Activated naive CD8-positive, alpha-beta T cell treated with anti-CD3 and anti-CD28 coated beads for 36 hours (primary cell): Measurements from ENCODE around the gene TMEM86A. TPM values are rescaled to one million over a fixed set of nuclear protein-coding genes. Genes with fewer than 3 reads are reported as not detected.

Source experiments
- DNase-seq: peaks from one replicate; pipeline ENCODE4 v3.0.0; 2021
- H3K27ac Mint-ChIP-seq: one replicate; pipeline ENCODE4 v1.8.0; 2022; ENCODE audit warnings: mild to moderate bottlenecking, moderate library complexity, mixed read lengths
- H3K27me3 Mint-ChIP-seq: one replicate; pipeline ENCODE4 v1.8.0; 2022; ENCODE audit warnings: mild to moderate bottlenecking, mixed read lengths
- H3K36me3 Mint-ChIP-seq: one replicate; pipeline ENCODE4 v1.8.0; 2021; ENCODE audit warnings: mild to moderate bottlenecking, mixed read lengths
- H3K4me1 Mint-ChIP-seq: one replicate; pipeline ENCODE4 v1.8.0; 2021; ENCODE audit warnings: mixed read lengths
- H3K4me3 Mint-ChIP-seq: one replicate; pipeline ENCODE4 v1.8.0; 2022; ENCODE audit warnings: mild to moderate bottlenecking, moderate library complexity, mixed read lengths
- H3K9me3 Mint-ChIP-seq: one replicate; pipeline ENCODE4 v1.8.0; 2022; ENCODE audit warnings: mixed read lengths
- total RNA-seq, 2 experiments: library from RNA; stranded (reverse); gene quantifications; one replicate each; pipeline ENCODE4 v1.2.3, GENCODE V29; 2021

TMEM86A gene
- total RNA-seq, 2 experiments from 2014 or later, result 0.25 to 0.52 TPM

DNA sequence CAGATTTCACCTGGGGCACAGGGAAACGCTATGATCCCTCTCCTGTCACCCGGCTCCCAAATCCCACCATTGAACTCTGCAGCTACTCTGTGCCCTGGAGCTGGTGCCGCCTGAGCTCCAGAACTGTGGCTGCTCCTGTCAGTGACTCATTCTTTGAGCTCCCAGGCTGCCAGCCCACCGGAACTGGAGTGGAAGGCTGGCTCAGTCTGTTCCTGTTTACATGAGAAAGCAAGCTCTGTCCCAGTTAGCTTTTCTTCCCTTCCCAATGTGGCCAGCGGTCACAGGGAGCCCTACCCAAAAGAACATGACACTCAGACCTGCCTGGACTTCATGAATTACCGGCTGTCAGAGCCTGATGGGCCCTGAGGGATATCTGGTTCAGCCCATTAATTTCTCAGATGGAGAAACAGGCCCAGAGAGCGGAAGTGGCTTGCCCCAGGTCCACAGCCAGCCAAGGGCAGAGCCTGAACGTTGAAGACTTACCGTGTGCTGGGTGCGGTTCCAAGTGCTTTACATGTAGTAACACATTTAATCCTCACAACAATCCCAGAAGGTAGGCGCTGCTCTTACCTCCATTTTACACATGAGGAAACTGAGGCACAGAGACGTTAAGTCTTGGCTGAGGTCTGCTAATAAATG, 51.2 kb downstream of the TMEM86A start:
- Mint-ChIP-seq H3K36me3 (no peaks in the 10 kb centered on the region), H3K4me1 (no peaks in the 10 kb centered on the region), H3K27ac (no peak overlapping the region), H3K4me3 (no peak overlapping the region), H3K9me3 (no peaks in the 10 kb centered on the region), H3K27me3 (peaks cover 11% of the 10 kb centered on the region)
- no peak for DNase-seq

- DNase-seq, result no peak
- Mint-ChIP-seq H3K4me1 (no peaks in the 10 kb centered on the region), H3K27me3 (peaks cover 11% of the 10 kb centered on the region), H3K9me3 (no peaks in the 10 kb centered on the region), H3K4me3 (no peak overlapping the region), H3K27ac (no peak overlapping the region), H3K36me3 (no peaks in the 10 kb centered on the region)
Observed at GRCh38 chr11:18750944-18751343, 52.4 kb downstream of the TMEM86A start.

DNA sequence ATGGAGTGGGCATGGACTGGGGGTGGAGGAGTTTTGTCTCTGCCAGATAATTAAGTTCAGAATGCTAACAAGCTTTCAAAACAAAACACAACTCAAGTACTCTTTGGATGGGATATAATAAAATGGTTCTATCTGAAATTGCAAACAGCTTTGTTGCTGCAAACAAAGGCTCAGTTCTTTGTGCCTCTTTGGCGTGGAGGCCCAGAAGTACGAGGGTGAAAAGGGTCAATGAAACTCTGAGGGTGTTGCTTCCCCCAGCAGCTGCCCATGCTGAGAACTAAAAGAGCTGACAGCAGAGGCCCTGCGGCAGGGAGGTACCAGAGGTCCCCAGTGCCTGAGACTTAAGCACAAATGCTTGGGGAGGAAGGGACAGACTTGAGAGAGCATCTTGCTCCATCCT, 53.9 kb downstream of the TMEM86A start:
- Mint-ChIP-seq H3K4me1 (no peaks in the 10 kb centered on the region), H3K27me3 (peaks cover 11% of the 10 kb centered on the region), H3K4me3 (no peak overlapping the region), H3K27ac (no peak overlapping the region), H3K9me3 (no peaks in the 10 kb centered on the region), H3K36me3 (no peaks in the 10 kb centered on the region)
- DNase-seq, result no peak

GRCh38 chr11:18754308-18754707, 55.7 kb downstream of the TMEM86A start:
- H3K4me1 Mint-ChIP-seq, result no peaks in the 10 kb centered on the region
- H3K36me3 Mint-ChIP-seq, result no peaks in the 10 kb centered on the region
- no peaks in the 10 kb centered on the region for H3K9me3 Mint-ChIP-seq
- no peak overlapping the region for H3K27ac Mint-ChIP-seq
- H3K4me3 Mint-ChIP-seq, result no peak overlapping the region
- DNase-seq, result peak; percentile 19
- H3K27me3 Mint-ChIP-seq, result peaks cover 11% of the 10 kb centered on the region

Other genes with a start within 250 kb of the TMEM86A start
- not detected for gene LDHAL6A, start 242.9 kb upstream of the TMEM86A start, total RNA-seq
- 10 to 100 TPM; 38.5 to 46.4 TPM for gene TSG101, start 171.8 kb upstream of the TMEM86A start, total RNA-seq
- 10 to 100 TPM; 15.4 to 15.7 TPM for gene UEVLD, start 110.0 kb upstream of the TMEM86A start, total RNA-seq
- gene MISFA, start 99.0 kb upstream of the TMEM86A start, total RNA-seq, result 1 to 10 TPM in 1 of 2 experiments, under 1 TPM in 1; 0.54 to 1.4 TPM
- 10 to 100 TPM; 23.3 to 23.4 TPM for gene SPTY2D1, start 64.4 kb upstream of the TMEM86A start, total RNA-seq
- 1 to 10 TPM; 1.1 to 1.3 TPM for gene IGSF22, start 27.4 kb downstream of the TMEM86A start, total RNA-seq
- not detected for gene PTPN5, start 93.0 kb downstream of the TMEM86A start, total RNA-seq
- gene MRGPRX1, start 240.6 kb downstream of the TMEM86A start, total RNA-seq, result not detected